HG03558 (cell line): ENCODE results near the gene ST7.

Source experiments
- ATAC-seq: cut with Tn5 transposase; IDR thresholded peaks from one replicate; pipeline ENCODE4 v1.9.1; 2021; ENCODE audit warnings: moderate number of reproducible peaks; ENCODE audit not compliant: unreplicated experiment; ENCODE audit errors: extremely low read depth

ST7 gene

DNA sequence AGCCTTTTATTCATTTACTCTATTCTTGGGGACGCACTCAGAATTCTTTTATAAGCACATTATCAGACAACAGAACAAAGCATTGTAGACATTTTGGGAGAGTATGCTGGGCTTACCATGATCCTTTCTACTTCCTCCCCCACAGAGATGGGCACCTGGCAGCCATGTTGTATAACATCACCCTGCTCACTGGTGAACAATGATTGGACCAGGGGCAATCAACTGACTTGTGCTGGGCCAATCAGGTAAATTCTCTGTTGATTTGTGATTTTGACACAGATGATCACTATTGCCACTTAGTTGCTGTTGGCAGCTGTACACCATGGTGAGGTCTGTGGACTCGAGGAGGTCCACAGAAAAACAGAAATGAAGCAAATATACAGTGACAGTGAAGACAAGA, 325.9 kb downstream of the ST7 start:
- ATAC-seq = no peak
